Ectodermal cell (in vitro differentiated cells): ENCODE data around the gene APLF.

Source experiments
- H3K27ac ChIP-seq: 2 replicates; pipeline ENCODE4 v1.7.0; 2013; ENCODE audit warnings: mild to moderate bottlenecking, low read depth, low read length; ENCODE audit not compliant: insufficient read depth, poor library complexity, severe bottlenecking
- H3K27me3 ChIP-seq: 2 replicates; pipeline ENCODE4 v1.7.0; 2013; ENCODE audit warnings: mild to moderate bottlenecking, low read length; ENCODE audit not compliant: insufficient read depth, control insufficient read depth, poor library complexity, severe bottlenecking
- H3K36me3 ChIP-seq: one replicate; pipeline ENCODE4 v1.7.0; 2013; ENCODE audit warnings: low read length; ENCODE audit not compliant: control insufficient read depth, insufficient read depth
- H3K4me1 ChIP-seq: one replicate; pipeline ENCODE4 v1.7.0; 2013; ENCODE audit warnings: low read length; ENCODE audit not compliant: control insufficient read depth, insufficient read depth
- H3K4me3 ChIP-seq: 2 replicates; pipeline ENCODE4 v1.7.0; 2013; ENCODE audit warnings: low read depth, low read length, control low read depth; ENCODE audit not compliant: insufficient read depth
- H3K9me3 ChIP-seq: 2 replicates; pipeline ENCODE4 v1.7.0; 2013; ENCODE audit warnings: mild to moderate bottlenecking, low read length, moderate library complexity; ENCODE audit not compliant: control insufficient read depth
- WGBS, 2 experiments: methylation state at CpG; one replicate each; pipeline ENCODE4 v1.1.7; 2013; ENCODE audit warnings: missing lambda C conversion rate in 2 of 2; 5-methylcytosine and 5-hydroxymethylcytosine counted together

APLF gene

GRCh38 chr2:68458981-68459380 is 8.4 kb upstream of the APLF start:
- H3K36me3 ChIP-seq: no peaks in the 10 kb centered on the region
- H3K27me3 ChIP-seq: no peaks in the 10 kb centered on the region
- WGBS, 2 experiments: no CpG with 5 or more reads among the region's 1 CpG
- no peak overlapping the region for H3K4me3 ChIP-seq
- no peaks in the 10 kb centered on the region for H3K4me1 ChIP-seq
- no peak overlapping the region for H3K27ac ChIP-seq
- no peaks in the 10 kb centered on the region for H3K9me3 ChIP-seq

- Histone ChIP-seq H3K4me1 (no peaks in the 10 kb centered on the region), H3K4me3 (no peak overlapping the region), H3K27ac (no peak overlapping the region), H3K9me3 (no peaks in the 10 kb centered on the region), H3K36me3 (no peaks in the 10 kb centered on the region), H3K27me3 (no peaks in the 10 kb centered on the region)
- WGBS, 2 experiments: 67 to 88% methylated on average over 1 of the region's 1 CpG
These were observed 4.0 kb upstream of the APLF start for GRCh38 chr2:68463287-68463877.

- no peaks in the 10 kb centered on the region for H3K27me3 ChIP-seq
- WGBS, 2 experiments: 92 to 95% methylated on average over 5 of the region's 5 CpGs
- H3K36me3 ChIP-seq: no peaks in the 10 kb centered on the region
- H3K4me1 ChIP-seq: no peaks in the 10 kb centered on the region
- H3K27ac ChIP-seq: no peak overlapping the region
- no peak overlapping the region for H3K4me3 ChIP-seq
- no peaks in the 10 kb centered on the region for H3K9me3 ChIP-seq
These were observed 2.7 kb upstream of the APLF start for GRCh38 chr2:68464651-68465050.

GRCh38 chr2:68465081-68465916 is 2.1 kb upstream of the APLF start:
- H3K9me3 ChIP-seq: no peaks in the 10 kb centered on the region
- H3K36me3 ChIP-seq: no peaks in the 10 kb centered on the region
- WGBS, 2 experiments: 88 to 90% methylated on average over 6 to 7 of the region's 7 CpGs
- no peak overlapping the region for H3K27ac ChIP-seq
- H3K4me1 ChIP-seq: no peaks in the 10 kb centered on the region
- no peak overlapping the region for H3K4me3 ChIP-seq
- no peaks in the 10 kb centered on the region for H3K27me3 ChIP-seq

- no peaks in the 10 kb centered on the region for H3K4me1 ChIP-seq
- peak overlapping the region; percentile 65 for H3K4me3 ChIP-seq
- WGBS, 2 experiments: 23 to 24% methylated on average over 11 of the region's 11 CpGs
- H3K27me3 ChIP-seq: no peaks in the 10 kb centered on the region
- H3K27ac ChIP-seq: no peak overlapping the region
- H3K9me3 ChIP-seq: no peaks in the 10 kb centered on the region
- H3K36me3 ChIP-seq: no peaks in the 10 kb centered on the region
These were observed 1.0 kb upstream of the APLF start for GRCh38 chr2:68466361-68466777.

GRCh38 chr2:68466778-68467076 is 658 bp upstream of the APLF start:
- H3K27ac ChIP-seq: no peak overlapping the region

GRCh38 chr2:68468801-68469200 is 1.4 kb downstream of the APLF start:
- no peak overlapping the region for H3K27ac ChIP-seq
- H3K4me1 ChIP-seq: no peaks in the 10 kb centered on the region
- no peak overlapping the region for H3K4me3 ChIP-seq
- no peaks in the 10 kb centered on the region for H3K36me3 ChIP-seq
- no peaks in the 10 kb centered on the region for H3K9me3 ChIP-seq
- 87 to 92% methylated on average over 2 of the region's 2 CpGs for WGBS, 2 experiments
- no peaks in the 10 kb centered on the region for H3K27me3 ChIP-seq

More at GRCh38 chr2:68466778-68467076, 658 bp upstream of the APLF start:
- H3K4me3 ChIP-seq: peak overlapping the region; percentile 65
- WGBS, 2 experiments: 0% methylated on average over 18 of the region's 18 CpGs
- H3K36me3 ChIP-seq: no peaks in the 10 kb centered on the region
- H3K9me3 ChIP-seq: no peaks in the 10 kb centered on the region
- H3K4me1 ChIP-seq: no peaks in the 10 kb centered on the region
- H3K27me3 ChIP-seq: no peaks in the 10 kb centered on the region

GRCh38 chr2:68469935-68470334 is 2.5 kb downstream of the APLF start:
- Histone ChIP-seq H3K27ac (no peak overlapping the region), H3K36me3 (no peaks in the 10 kb centered on the region), H3K4me1 (no peaks in the 10 kb centered on the region), H3K9me3 (no peaks in the 10 kb centered on the region), H3K4me3 (no peak overlapping the region), H3K27me3 (no peaks in the 10 kb centered on the region)
- 94 to 100% methylated on average over 1 of the region's 1 CpG for WGBS, 2 experiments

GRCh38 chr2:68471385-68471784 is 4.0 kb downstream of the APLF start:
- WGBS, 2 experiments: 88 to 93% methylated on average over 2 of the region's 2 CpGs
- H3K36me3 ChIP-seq: no peaks in the 10 kb centered on the region
- H3K4me3 ChIP-seq: no peak overlapping the region
- H3K27ac ChIP-seq: no peak overlapping the region
- H3K9me3 ChIP-seq: no peaks in the 10 kb centered on the region
- no peaks in the 10 kb centered on the region for H3K27me3 ChIP-seq
- no peaks in the 10 kb centered on the region for H3K4me1 ChIP-seq

GRCh38 chr2:68472796-68473414 is 5.5 kb downstream of the APLF start:
- no peak overlapping the region for H3K4me3 ChIP-seq
- no peaks in the 10 kb centered on the region for H3K36me3 ChIP-seq
- no peak overlapping the region for H3K27ac ChIP-seq
- no peaks in the 10 kb centered on the region for H3K4me1 ChIP-seq
- H3K27me3 ChIP-seq: no peaks in the 10 kb centered on the region
- H3K9me3 ChIP-seq: no peaks in the 10 kb centered on the region
- 100% methylated on average over 1 of the region's 3 CpGs for WGBS, 2 experiments
